ENCODE measurements around the gene AMDHD2.
"Not testable (repeated sequence)": the region's sequence is repeated elsewhere in the genome, so short reads cannot be mapped to it uniquely, and the experiment has no call there.

GRCh38 chr16:2575839-2576238 lies 55.7 kb downstream of the AMDHD2 start:
- TF ChIP-seq, protein P1, sequence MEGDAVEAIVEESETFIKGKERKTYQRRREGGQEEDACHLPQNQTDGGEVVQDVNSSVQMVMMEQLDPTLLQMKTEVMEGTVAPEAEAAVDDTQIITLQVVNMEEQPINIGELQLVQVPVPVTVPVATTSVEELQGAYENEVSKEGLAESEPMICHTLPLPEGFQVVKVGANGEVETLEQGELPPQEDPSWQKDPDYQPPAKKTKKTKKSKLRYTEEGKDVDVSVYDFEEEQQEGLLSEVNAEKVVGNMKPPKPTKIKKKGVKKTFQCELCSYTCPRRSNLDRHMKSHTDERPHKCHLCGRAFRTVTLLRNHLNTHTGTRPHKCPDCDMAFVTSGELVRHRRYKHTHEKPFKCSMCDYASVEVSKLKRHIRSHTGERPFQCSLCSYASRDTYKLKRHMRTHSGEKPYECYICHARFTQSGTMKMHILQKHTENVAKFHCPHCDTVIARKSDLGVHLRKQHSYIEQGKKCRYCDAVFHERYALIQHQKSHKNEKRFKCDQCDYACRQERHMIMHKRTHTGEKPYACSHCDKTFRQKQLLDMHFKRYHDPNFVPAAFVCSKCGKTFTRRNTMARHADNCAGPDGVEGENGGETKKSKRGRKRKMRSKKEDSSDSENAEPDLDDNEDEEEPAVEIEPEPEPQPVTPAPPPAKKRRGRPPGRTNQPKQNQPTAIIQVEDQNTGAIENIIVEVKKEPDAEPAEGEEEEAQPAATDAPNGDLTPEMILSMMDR (IDR thresholded peaks at IDR 0.05), result not testable (repeated sequence)
- not testable (repeated sequence) for TF ChIP-seq POLR2A (IDR thresholded peaks at IDR 0.05)
